IPS DF 6.9 (cell line): ENCODE results near the gene C5orf46.

Experiments used
- DNase-seq: peaks from one replicate; pipeline ENCODE4 v3.0.0-alpha.2; 2013; ENCODE audit warnings: low read depth, low spot score
- H3K27ac ChIP-seq: one replicate; pipeline ENCODE4 v1.5.1; 2013; ENCODE audit warnings: low read length, control low read depth
- H3K27me3 ChIP-seq: 2 replicates; pipeline ENCODE4 v1.6.1; 2013; ENCODE audit warnings: mild to moderate bottlenecking, low read length; ENCODE audit not compliant: control insufficient read depth, insufficient read depth
- H3K36me3 ChIP-seq: 2 replicates; pipeline ENCODE4 v1.6.1; 2013; ENCODE audit warnings: low read length; ENCODE audit not compliant: control insufficient read depth, insufficient read depth
- H3K4me1 ChIP-seq: 2 replicates; pipeline ENCODE4 v1.6.1; 2013; ENCODE audit warnings: low read length; ENCODE audit not compliant: control insufficient read depth, insufficient read depth
- H3K4me3 ChIP-seq: 2 replicates; pipeline ENCODE4 v1.5.1; 2013; ENCODE audit warnings: mild to moderate bottlenecking, low read length
- H3K9me3 ChIP-seq: 2 replicates; pipeline ENCODE4 v1.6.1; 2013; ENCODE audit warnings: low read length, inconsistent platforms; ENCODE audit not compliant: control insufficient read depth, insufficient read depth
- WGBS: extraction: QIAGEN DNeasy Blood & Tissue Kit; methylation state at CpG from one replicate; pipeline ENCODE4 v1.1.7; 2013; ENCODE audit warnings: mixed read lengths, missing lambda C conversion rate; ENCODE audit not compliant: insufficient read length, insufficient coverage; 5-methylcytosine and 5-hydroxymethylcytosine counted together

C5orf46 gene

DNA sequence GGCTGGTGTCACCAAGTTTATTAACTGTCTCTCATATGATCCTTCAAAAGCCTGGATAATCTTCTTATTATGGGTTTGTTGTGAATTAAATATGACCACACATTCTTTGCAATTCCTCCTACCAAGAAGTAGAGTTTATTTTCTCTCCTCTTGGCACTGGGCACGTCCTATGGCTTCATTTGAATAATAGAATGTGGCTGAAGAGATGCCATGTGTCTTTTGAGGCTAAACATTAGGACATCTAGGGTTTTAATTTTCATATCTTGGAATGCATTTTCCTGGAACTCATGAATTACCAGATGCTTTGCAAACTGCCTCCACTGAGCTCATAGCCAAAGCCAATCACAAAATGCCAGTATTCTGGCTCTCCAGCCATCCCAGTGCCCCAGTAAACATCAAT lies 47.8 kb downstream of the C5orf46 start:
- Histone ChIP-seq H3K36me3 (peaks cover 3% of the 10 kb centered on the region; the same call in 1 of the 2 replicates), H3K27ac (no peak overlapping the region), H3K9me3 (no peaks in the 10 kb centered on the region), H3K4me3 (no peak overlapping the region), H3K4me1 (peaks cover 5% of the 10 kb centered on the region; the same call in 1 of the 2 replicates), H3K27me3 (no peaks in the 10 kb centered on the region)
- no CpG with 5 or more reads among the region's 1 CpG for WGBS
- DNase-seq, result no peak

DNA sequence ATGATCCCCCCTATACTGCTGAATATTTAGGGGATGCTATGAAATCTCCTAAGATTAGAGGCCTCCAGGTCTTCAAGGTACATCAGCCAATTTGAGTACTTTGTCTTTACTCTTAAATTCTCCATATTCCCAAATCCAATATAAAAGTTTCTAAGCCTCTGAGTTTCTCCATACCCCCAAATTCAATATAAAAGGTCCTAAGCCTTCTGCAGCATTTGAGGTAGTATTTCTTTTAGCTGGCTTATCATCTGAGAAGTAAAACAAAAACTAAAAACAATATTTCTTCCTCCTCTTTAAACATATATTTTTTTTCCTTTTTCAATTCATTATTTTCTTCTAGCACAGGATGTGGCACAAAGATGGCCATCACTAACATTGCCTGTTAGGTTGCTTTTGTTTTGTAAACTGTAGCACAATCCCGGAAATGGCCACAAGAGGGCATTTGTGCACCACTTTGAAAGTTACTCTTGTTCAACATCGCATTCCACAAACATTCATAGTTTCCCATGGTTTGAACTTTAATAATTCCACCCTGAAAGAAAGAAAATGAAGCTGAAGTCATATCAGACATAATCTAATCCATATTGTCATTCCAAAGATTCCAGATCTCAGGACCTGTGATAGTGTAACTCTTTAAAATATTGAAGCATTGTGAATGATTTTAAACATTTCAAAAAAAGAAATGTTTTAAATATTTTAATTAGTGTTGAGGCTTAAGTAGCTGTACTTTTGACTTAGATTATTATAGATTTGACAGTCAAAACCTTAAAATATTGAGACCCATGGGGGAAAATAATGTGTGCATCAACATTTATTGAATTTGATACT lies 48.8 kb downstream of the C5orf46 start:
- H3K27me3 ChIP-seq, result no peaks in the 10 kb centered on the region
- WGBS, result no CpG with 5 or more reads among the region's 2 CpGs
- DNase-seq, result no peak
- no peaks in the 10 kb centered on the region for H3K9me3 ChIP-seq
- no peak overlapping the region for H3K27ac ChIP-seq
- peaks cover 3% of the 10 kb centered on the region; the same call in 1 of the 2 replicates for H3K36me3 ChIP-seq
- H3K4me1 ChIP-seq, result peaks cover 5% of the 10 kb centered on the region; the same call in 1 of the 2 replicates
- no peak overlapping the region for H3K4me3 ChIP-seq

DNA sequence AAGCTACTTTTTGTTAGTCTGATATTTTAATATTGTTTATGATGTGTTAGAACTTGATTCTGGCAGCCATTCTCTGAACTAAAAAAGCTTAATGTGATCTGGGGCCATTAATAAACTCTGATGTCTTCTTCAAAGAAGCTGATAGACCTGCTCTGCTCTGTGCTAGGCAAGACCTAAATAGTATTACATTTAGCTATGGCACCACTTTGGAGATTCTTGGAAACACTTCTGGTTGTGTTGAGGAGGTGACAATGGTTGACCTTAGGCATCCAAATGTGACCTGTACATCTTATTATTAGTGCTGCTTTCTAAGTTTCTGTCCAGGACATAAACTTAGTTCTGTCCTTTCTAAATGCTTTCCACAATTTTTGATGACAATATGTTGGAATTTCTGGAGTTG lies 49.5 kb downstream of the C5orf46 start:
- Histone ChIP-seq H3K27ac (no peak overlapping the region), H3K4me3 (no peak overlapping the region), H3K36me3 (no peaks in the 10 kb centered on the region), H3K4me1 (peaks cover 4% of the 10 kb centered on the region; the same call in 1 of the 2 replicates), H3K9me3 (no peaks in the 10 kb centered on the region), H3K27me3 (no peaks in the 10 kb centered on the region)
- no peak for DNase-seq

DNA sequence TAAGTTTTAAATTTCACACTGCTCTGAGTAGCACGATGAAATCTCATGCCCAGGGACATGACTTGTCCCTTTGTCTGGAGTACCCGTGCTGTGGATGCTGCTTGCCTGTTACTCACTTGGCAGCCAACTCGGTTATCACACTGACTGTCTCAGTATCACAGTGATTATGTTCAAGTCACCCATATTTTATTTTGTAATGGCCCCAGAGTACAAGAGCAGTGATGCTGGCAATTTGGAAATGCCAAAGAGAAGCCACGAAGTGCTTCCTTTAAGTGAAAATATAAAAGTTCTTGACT lies 50.6 kb downstream of the C5orf46 start:
- H3K4me3 ChIP-seq, result no peak overlapping the region
- peaks cover 4% of the 10 kb centered on the region; the same call in 1 of the 2 replicates for H3K4me1 ChIP-seq
- WGBS, result no CpG with 5 or more reads among the region's 4 CpGs
- H3K27ac ChIP-seq, result no peak overlapping the region
- H3K27me3 ChIP-seq, result no peaks in the 10 kb centered on the region
- H3K9me3 ChIP-seq, result no peaks in the 10 kb centered on the region
- no peak for DNase-seq
- no peaks in the 10 kb centered on the region for H3K36me3 ChIP-seq

DNA sequence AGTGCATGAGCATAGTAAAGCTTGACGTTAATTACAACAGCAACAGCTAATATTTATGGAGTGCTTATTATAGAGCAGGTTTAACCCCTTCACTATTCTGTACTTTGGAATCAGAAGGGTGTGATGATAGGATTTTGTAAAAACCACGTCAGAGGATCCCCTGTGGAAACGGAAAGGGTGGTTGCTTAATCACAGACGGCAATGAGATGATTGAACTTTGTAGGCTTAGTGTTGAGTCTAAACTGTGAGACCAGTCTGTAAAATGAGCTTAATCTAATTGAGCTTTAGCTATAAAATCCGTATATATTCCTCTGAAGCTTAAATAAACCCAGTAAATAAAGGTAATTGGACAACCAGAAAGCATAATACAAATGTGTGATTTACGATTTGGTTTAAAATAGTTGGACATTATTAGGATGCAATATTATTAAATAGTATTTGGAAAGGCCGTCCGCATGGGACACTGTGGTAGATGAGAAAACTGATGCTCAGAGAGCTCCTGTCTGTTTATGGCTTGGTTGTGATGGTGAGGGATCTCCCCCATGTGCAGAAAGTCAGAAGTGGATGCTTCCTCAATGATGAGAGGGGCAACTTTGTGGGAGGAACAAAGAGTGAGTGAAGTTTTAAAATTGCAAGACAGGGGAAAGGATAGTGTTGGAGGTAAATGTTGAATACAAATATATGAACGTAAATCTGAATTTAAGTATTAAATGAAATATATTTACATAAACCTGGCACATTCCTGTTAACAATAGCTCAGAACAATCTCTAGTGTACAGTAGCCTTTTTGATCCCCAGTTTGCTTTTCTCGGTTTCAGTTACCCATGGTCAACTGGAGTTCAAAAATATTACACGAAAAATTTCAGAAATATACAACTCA lies 51.2 kb downstream of the C5orf46 start:
- no peak for DNase-seq
- Histone ChIP-seq H3K27me3 (no peaks in the 10 kb centered on the region), H3K4me3 (no peak overlapping the region), H3K4me1 (peaks cover 2% of the 10 kb centered on the region; the same call in 1 of the 2 replicates), H3K9me3 (no peaks in the 10 kb centered on the region), H3K36me3 (no peaks in the 10 kb centered on the region), H3K27ac (no peak overlapping the region)
- 100% methylated on average over 3 of the region's 11 CpGs for WGBS

DNA sequence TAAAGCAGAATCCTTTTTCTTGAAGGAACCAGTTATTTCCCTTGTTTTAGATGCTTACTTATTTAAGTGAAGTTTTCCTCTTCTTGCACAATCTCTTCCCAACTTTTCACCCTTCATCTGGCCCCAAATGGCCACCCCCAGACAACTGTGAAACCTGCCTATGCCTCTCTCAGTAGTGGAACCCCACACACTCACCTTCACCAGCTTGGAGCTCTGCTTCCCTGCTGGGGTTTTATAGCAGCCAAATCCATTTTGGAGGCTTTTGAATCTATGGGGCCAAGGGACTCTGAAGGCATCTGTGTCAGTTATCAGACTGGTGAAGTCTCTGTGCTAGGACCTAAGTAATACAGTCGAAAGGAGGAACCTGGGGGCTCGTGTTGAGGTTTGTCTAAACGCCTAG lies 52.0 kb downstream of the C5orf46 start:
- Histone ChIP-seq H3K36me3 (no peaks in the 10 kb centered on the region), H3K9me3 (no peaks in the 10 kb centered on the region), H3K27me3 (no peaks in the 10 kb centered on the region), H3K4me3 (no peak overlapping the region), H3K27ac (no peak overlapping the region), H3K4me1 (no peaks in the 10 kb centered on the region; the same call in 1 of the 2 replicates)
- no peak for DNase-seq
- WGBS, result no CpG with 5 or more reads among the region's 3 CpGs

DNA sequence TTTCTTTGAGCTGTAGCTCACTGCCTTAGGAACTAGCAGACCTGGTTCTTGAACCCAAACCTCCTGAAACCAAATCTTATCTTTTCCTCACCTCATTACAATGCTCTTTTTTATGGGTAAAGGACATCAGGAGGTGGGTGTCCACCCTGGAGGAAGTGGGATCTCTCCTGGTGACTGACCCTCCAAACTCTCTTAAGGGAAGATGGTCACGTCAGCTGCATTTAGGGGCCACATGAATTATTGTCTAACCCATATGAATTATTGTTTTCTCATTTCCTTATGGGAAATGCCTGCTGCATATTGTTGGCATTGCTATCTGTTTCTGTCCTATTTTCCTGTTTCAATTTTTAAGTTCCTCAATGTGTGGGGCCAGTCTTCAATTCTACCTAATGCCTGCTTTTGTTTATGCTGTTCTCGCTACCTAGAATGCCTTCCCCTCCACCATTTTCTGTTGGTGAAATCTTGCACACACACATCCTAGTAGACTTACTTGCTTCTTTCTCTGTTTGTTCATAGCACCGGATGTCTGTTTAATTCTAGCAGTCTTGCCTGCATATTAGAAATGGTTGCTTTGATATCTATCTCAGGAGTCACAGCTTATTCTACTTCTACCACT lies 52.9 kb downstream of the C5orf46 start:
- Histone ChIP-seq H3K36me3 (no peaks in the 10 kb centered on the region), H3K27ac (no peak overlapping the region), H3K9me3 (no peaks in the 10 kb centered on the region), H3K4me1 (no peaks in the 10 kb centered on the region; the same call in 1 of the 2 replicates), H3K4me3 (no peak overlapping the region), H3K27me3 (no peaks in the 10 kb centered on the region)
- DNase-seq, result no peak
- no CpG with 5 or more reads among the region's 3 CpGs for WGBS

DNA sequence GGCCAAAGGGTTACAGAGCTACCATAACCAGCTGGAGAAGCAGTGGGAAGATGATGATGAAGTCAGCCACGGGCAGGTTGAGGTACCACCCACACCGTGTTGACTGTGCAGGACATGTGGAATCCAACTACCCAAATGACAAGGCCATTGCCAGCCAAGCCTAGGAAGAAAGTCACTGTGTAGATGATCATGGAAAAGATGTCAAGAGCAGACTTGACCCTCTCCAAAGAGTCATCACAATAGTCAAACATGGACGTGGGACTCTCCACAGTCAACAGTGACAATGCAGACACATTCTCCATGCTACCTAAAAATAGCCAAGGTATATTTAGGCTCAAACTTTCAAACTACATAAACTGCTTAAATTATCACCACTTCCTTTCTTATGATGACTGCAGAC lies 54.0 kb downstream of the C5orf46 start:
- no peak overlapping the region for H3K27ac ChIP-seq
- no CpG with 5 or more reads among the region's 3 CpGs for WGBS
- no peaks in the 10 kb centered on the region for H3K36me3 ChIP-seq
- no peaks in the 10 kb centered on the region for H3K9me3 ChIP-seq
- no peak overlapping the region for H3K4me3 ChIP-seq
- DNase-seq, result no peak
- no peaks in the 10 kb centered on the region; the same call in 1 of the 2 replicates for H3K4me1 ChIP-seq
- no peaks in the 10 kb centered on the region for H3K27me3 ChIP-seq

DNA sequence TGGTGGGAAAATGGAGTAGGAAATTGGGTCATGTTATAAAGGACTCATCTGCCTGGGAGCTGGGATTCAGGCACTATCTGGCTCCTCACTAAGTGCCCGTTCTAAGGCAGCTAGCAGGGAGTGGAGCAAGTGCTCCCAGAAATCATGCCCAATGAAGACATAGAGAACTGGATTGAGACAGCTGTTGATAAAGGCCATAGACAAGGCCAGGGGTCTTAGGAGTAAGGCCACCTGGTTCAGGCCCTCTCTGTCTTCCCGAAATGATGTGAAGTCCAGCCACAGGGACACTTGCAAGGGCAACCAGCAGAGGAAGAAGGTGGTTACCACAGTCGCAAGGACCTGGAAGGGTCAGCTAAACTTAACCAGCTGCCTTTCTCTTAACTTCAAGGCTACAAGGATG lies 54.8 kb downstream of the C5orf46 start:
- Histone ChIP-seq H3K4me3 (no peak overlapping the region), H3K27ac (no peak overlapping the region), H3K4me1 (no peaks in the 10 kb centered on the region; the same call in 1 of the 2 replicates), H3K9me3 (no peaks in the 10 kb centered on the region), H3K27me3 (no peaks in the 10 kb centered on the region), H3K36me3 (no peaks in the 10 kb centered on the region)
- WGBS, result no CpG with 5 or more reads among the region's 3 CpGs
- no peak for DNase-seq

DNA sequence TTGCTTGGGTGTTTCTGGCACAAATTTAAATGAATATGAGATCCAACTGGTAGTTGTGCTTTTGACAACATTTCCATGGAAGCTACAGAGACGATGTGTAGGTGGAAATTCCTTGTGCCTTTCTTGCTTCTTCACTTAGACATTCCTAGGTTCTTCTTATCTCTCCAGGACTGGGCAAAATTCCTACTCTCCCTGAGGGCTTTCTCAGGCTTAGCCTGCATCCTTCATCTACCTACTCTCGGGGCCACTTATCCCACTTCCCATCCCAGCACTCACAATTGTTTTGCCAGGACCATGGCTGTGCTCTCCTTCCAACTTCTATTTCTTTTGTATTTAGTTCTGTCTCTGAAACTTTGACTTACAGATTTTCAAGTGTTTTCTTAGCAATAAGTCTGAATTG lies 57.1 kb downstream of the C5orf46 start:
- no CpG with 5 or more reads among the region's 2 CpGs for WGBS
- Histone ChIP-seq H3K9me3 (no peaks in the 10 kb centered on the region), H3K36me3 (no peaks in the 10 kb centered on the region), H3K4me1 (no peaks in the 10 kb centered on the region), H3K4me3 (no peak overlapping the region), H3K27me3 (no peaks in the 10 kb centered on the region), H3K27ac (no peak overlapping the region)
- DNase-seq, result no peak
